ENCODE data around the gene SPATA31D3.

Gene SPATA31D3

DNA sequence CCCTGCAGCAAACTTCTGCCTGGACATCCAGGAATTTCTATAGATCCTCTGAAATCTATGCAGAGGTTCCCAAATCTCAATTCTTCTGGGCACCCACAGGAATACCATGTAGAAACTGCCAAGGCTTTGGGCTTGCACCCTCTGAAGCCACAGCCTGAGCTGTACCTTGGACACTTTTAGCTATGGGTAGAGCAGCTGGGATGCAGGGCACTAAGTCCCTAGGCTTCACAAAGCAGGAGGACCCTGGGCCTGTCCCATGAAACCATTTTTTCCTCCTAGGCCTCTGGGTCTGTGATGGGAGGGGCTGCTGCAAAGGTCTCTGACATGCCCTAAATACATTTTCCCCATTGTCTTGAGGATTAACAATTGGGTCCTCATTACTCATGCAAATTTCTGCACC lies 12.3 kb downstream of the SPATA31D3 start:
- Histone ChIP-seq H3K27me3 (ENCODE audit: insufficient read depth, insufficient read length) (no peaks in the 10 kb centered on the region), H3K9me3 (ENCODE audit: insufficient read depth, low read length) (peaks cover 29% of the 10 kb centered on the region), H3K9ac (ENCODE audit: insufficient read length, low read depth) (no peak overlapping the region), H3K4me3 (ENCODE audit: insufficient read length, low read depth) (no peak overlapping the region), H3K4me1 (ENCODE audit: insufficient read depth, insufficient read length) (no peaks in the 10 kb centered on the region), H3K36me3 (ENCODE audit: insufficient read depth, insufficient read length, low read length) (no peaks in the 10 kb centered on the region)
- no peak for TF ChIP-seq YY1 (IDR thresholded peaks at IDR 0.05; ENCODE audit: insufficient read depth, insufficient read length)
- no peak for TF ChIP-seq SUZ12 (IDR thresholded peaks at IDR 0.05; ENCODE audit: extremely low read depth, insufficient read depth, insufficient read length)
- no peak for TF ChIP-seq ZNF274 (IDR thresholded peaks at IDR 0.05; ENCODE audit: low read depth, low read length)
- no peak for DNase-seq (ENCODE audit: low read depth, low spot score)

DNA sequence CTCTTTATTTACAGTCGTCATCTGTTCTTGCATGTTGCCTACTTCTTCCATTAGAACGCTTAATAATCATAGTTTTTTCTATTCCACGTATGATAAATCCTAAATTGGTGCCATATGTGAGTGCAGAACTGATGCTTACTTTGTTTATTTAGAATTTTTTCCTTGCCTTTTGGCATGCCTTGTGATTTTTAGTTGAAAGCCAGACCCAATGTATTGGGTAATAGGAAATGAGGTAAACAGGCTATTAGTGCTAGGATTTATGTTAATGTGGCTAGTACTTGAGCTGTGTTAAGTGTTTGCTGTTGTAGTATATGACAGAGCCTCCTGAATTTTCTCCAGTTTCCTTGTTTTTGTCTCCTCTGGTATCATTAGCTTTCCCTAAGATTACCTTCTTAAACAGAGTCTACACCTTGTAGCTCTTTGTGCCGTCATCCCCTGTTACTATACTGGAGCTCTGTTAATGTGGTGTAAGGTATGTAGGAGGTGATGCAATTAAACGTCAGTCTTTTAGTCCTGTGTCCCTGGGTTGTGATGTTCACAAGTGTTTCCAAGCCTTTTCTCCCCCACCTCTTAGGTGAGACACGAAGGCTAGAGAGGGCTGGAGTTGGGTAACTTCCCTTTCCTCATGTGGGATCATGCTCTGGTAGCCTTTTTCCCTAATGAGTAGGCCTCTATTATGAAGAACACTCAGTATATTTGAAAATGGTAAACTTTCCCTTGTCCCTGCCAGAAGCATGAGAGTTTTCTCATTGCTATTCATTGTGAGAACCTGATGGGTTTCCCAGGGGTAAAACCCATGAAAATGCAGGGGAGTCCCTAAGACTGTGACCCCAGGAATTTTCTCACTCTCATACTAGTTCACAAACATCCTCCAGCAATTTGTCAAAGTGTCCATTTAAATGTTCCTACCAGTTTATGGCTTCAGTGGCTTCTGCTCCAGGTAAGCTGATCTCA lies 21.2 kb downstream of the SPATA31D3 start:
- no peaks in the 10 kb centered on the region for H3K36me3 ChIP-seq (ENCODE audit: insufficient read depth, insufficient read length, low read length)
- no peak overlapping the region for H3K4me3 ChIP-seq (ENCODE audit: insufficient read length, low read depth)
- no peaks in the 10 kb centered on the region for H3K27me3 ChIP-seq (ENCODE audit: insufficient read depth, insufficient read length)
- H3K9me3 ChIP-seq (ENCODE audit: insufficient read depth, low read length), result no peaks in the 10 kb centered on the region
- DNase-seq (ENCODE audit: low read depth, low spot score), result no peak
- no peak overlapping the region for H3K9ac ChIP-seq (ENCODE audit: insufficient read length, low read depth)
- no peaks in the 10 kb centered on the region for H3K4me1 ChIP-seq (ENCODE audit: insufficient read depth, insufficient read length)
- TF ChIP-seq SUZ12 (IDR thresholded peaks at IDR 0.05; ENCODE audit: extremely low read depth, insufficient read depth, insufficient read length) (no peak), YY1 (IDR thresholded peaks at IDR 0.05; ENCODE audit: insufficient read depth, insufficient read length) (no peak), ZNF274 (IDR thresholded peaks at IDR 0.05; ENCODE audit: low read depth, low read length) (no peak)

DNA sequence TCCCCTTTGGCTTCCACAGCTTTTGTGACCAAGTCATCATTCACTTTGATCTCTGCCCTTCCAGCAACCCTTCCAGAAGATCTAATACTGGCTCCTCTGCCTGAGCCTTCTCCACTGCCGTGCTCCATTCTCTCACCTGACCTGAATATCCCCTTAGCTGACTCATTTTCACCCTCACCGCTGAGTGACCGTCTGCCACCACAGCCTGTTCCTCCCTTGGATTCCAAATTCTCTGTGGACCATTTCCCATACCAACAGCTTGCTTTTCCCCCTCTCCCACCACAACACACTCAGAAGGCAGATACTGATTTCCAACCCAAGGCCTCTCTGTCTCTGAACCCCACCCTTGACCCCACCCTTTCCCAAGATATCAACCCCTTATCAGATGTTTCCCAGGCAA lies 24.7 kb downstream of the SPATA31D3 start:
- DNase-seq (ENCODE audit: low read depth, low spot score), result no peak
- no peaks in the 10 kb centered on the region for H3K27me3 ChIP-seq (ENCODE audit: insufficient read depth, insufficient read length)
- TF ChIP-seq SUZ12 (IDR thresholded peaks at IDR 0.05; ENCODE audit: extremely low read depth, insufficient read depth, insufficient read length), result no peak
- no peak for TF ChIP-seq ZNF274 (IDR thresholded peaks at IDR 0.05; ENCODE audit: low read depth, low read length)
- TF ChIP-seq YY1 (IDR thresholded peaks at IDR 0.05; ENCODE audit: insufficient read depth, insufficient read length), result no peak
- peaks cover 6% of the 10 kb centered on the region; the same call in 1 of the 2 replicates for H3K9me3 ChIP-seq (ENCODE audit: insufficient read depth, low read length)
- H3K9ac ChIP-seq (ENCODE audit: insufficient read length, low read depth), result no peak overlapping the region
- H3K4me3 ChIP-seq (ENCODE audit: insufficient read length, low read depth), result no peak overlapping the region
- no peaks in the 10 kb centered on the region for H3K36me3 ChIP-seq (ENCODE audit: insufficient read depth, insufficient read length, low read length)
- H3K4me1 ChIP-seq (ENCODE audit: insufficient read depth, insufficient read length), result no peaks in the 10 kb centered on the region

DNA sequence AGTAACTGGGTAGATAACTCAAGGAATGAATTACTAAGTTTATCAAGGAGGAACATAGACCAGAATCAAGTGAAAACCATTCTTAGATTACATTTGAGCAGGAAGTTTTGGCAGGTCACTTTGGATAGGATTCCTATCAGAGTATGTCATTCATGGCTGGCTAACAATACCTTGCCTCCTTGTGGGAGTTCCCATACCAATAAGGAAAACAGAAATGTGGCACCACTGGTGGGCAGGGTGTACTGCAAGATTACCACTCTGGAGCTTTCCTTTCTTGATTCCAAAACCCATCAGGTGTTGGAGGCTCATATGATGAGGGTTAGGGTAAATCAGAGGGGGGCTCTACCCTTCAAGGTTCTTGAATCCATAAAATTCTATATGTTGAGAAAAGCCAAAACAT lies 26.7 kb downstream of the SPATA31D3 start:
- H3K27me3 ChIP-seq (ENCODE audit: insufficient read depth, insufficient read length), result no peaks in the 10 kb centered on the region
- H3K9me3 ChIP-seq (ENCODE audit: insufficient read depth, low read length), result peaks cover 6% of the 10 kb centered on the region; the same call in 1 of the 2 replicates
- no peak overlapping the region for H3K4me3 ChIP-seq (ENCODE audit: insufficient read length, low read depth)
- no peak for DNase-seq (ENCODE audit: low read depth, low spot score)
- H3K36me3 ChIP-seq (ENCODE audit: insufficient read depth, insufficient read length, low read length), result no peaks in the 10 kb centered on the region
- no peak overlapping the region for H3K9ac ChIP-seq (ENCODE audit: insufficient read length, low read depth)
- H3K4me1 ChIP-seq (ENCODE audit: insufficient read depth, insufficient read length), result no peaks in the 10 kb centered on the region
- no peak for TF ChIP-seq SUZ12 (IDR thresholded peaks at IDR 0.05; ENCODE audit: extremely low read depth, insufficient read depth, insufficient read length)
- no peak for TF ChIP-seq ZNF274 (IDR thresholded peaks at IDR 0.05; ENCODE audit: low read depth, low read length)

DNA sequence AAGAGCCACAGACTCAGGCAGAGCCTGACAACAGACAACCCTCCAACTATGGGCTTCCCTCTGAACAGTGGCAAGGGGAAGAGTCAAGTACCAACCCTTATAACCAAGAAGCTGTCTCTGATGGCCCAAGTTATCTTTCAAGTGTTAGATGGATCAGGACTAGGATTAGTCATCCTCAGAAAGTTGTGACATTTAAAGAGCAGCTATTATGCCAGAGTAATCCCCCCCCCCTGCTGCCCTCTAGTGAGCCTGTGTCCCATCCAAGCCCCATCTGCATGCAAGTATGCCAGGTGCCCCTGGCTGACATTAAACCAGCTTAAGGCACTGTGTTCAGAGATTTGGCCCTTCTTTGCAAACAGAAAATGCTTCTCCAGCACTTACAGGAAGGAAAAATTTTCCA lies 28.4 kb downstream of the SPATA31D3 start:
- peaks cover 6% of the 10 kb centered on the region; the same call in 1 of the 2 replicates for H3K9me3 ChIP-seq (ENCODE audit: insufficient read depth, low read length)
- H3K4me3 ChIP-seq (ENCODE audit: insufficient read length, low read depth), result no peak overlapping the region
- no peak overlapping the region for H3K9ac ChIP-seq (ENCODE audit: insufficient read length, low read depth)
- no peaks in the 10 kb centered on the region for H3K36me3 ChIP-seq (ENCODE audit: insufficient read depth, insufficient read length, low read length)
- no peak for DNase-seq (ENCODE audit: low read depth, low spot score)
- no peaks in the 10 kb centered on the region for H3K4me1 ChIP-seq (ENCODE audit: insufficient read depth, insufficient read length)
- H3K27me3 ChIP-seq (ENCODE audit: insufficient read depth, insufficient read length), result no peaks in the 10 kb centered on the region
- TF ChIP-seq YY1 (IDR thresholded peaks at IDR 0.05; ENCODE audit: insufficient read depth, insufficient read length) (no peak), ZNF274 (IDR thresholded peaks at IDR 0.05; ENCODE audit: low read depth, low read length) (no peak), SUZ12 (IDR thresholded peaks at IDR 0.05; ENCODE audit: extremely low read depth, insufficient read depth, insufficient read length) (no peak)

DNA sequence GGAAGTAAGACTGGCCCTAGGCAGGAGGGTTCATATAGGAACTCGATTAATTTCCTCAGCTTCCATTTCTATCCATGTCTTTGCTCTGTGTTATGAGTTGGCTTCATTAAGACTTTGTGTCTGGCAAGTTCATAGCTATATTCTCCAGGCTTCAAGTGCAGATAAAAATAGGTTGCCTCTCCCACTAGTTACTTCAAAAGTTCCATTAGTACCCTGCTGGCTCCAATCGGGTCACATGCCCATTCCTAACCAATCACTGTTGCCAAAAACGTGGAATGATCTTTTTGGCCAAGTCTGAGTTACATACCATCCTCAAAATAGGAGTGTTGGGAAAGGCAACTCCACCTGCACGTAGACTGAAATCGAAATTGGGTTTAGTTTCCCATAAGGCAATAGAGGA lies 31.5 kb downstream of the SPATA31D3 start:
- Histone ChIP-seq H3K9me3 (ENCODE audit: insufficient read depth, low read length) (peaks cover 6% of the 10 kb centered on the region; the same call in 1 of the 2 replicates), H3K4me3 (ENCODE audit: insufficient read length, low read depth) (no peak overlapping the region), H3K27me3 (ENCODE audit: insufficient read depth, insufficient read length) (no peaks in the 10 kb centered on the region), H3K9ac (ENCODE audit: insufficient read length, low read depth) (no peak overlapping the region), H3K4me1 (ENCODE audit: insufficient read depth, insufficient read length) (no peaks in the 10 kb centered on the region), H3K36me3 (ENCODE audit: insufficient read depth, insufficient read length, low read length) (no peaks in the 10 kb centered on the region)
- DNase-seq (ENCODE audit: low read depth, low spot score), result no peak
- TF ChIP-seq ZNF274 (IDR thresholded peaks at IDR 0.05; ENCODE audit: low read depth, low read length), result no peak
- TF ChIP-seq YY1 (IDR thresholded peaks at IDR 0.05; ENCODE audit: insufficient read depth, insufficient read length), result no peak
- TF ChIP-seq SUZ12 (IDR thresholded peaks at IDR 0.05; ENCODE audit: extremely low read depth, insufficient read depth, insufficient read length), result no peak

DNA sequence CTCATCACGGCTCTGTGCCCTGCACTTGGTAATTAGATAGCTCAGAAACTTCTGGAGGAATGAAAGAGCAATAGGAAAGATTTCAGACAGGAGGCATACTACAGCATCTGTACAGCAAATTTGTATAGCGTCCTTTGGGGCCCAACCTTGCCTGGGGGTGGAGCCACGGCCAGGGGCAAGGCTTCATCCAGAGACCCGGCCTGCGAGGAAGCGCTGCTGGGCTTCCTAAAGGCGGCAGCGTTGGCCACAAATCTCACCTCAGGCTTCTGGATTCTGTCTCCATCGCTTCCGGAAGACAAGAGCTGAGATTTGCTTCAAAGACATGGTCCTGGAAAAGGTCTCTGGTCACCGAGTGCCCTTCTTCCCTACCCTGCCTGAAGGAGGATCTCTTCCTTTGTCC lies 33.1 kb downstream of the SPATA31D3 start:
- Histone ChIP-seq H3K9ac (ENCODE audit: insufficient read length, low read depth) (no peak overlapping the region), H3K36me3 (ENCODE audit: insufficient read depth, insufficient read length, low read length) (no peaks in the 10 kb centered on the region), H3K27me3 (ENCODE audit: insufficient read depth, insufficient read length) (no peaks in the 10 kb centered on the region), H3K4me3 (ENCODE audit: insufficient read length, low read depth) (no peak overlapping the region), H3K9me3 (ENCODE audit: insufficient read depth, low read length) (no peaks in the 10 kb centered on the region), H3K4me1 (ENCODE audit: insufficient read depth, insufficient read length) (no peaks in the 10 kb centered on the region)
- no peak for DNase-seq (ENCODE audit: low read depth, low spot score)
- TF ChIP-seq ZNF274 (IDR thresholded peaks at IDR 0.05; ENCODE audit: low read depth, low read length) (no peak), YY1 (IDR thresholded peaks at IDR 0.05; ENCODE audit: insufficient read depth, insufficient read length) (no peak), SUZ12 (IDR thresholded peaks at IDR 0.05; ENCODE audit: extremely low read depth, insufficient read depth, insufficient read length) (no peak)

Data from NT2/D1 (cell line).